GM12864 (cell line): ENCODE results near the gene WDR20.
A peak's percentile ranks its signal among the peaks of the same experiment; 100 is the strongest.

Experiments used
- DNase-seq: peaks from one replicate; pipeline ENCODE4 v3.0.0-alpha.2; 2011; ENCODE audit warnings: low read depth
- H3K4me3 ChIP-seq: 2 replicates; pipeline ENCODE4 v1.5.1; 2011; ENCODE audit warnings: mild to moderate bottlenecking, low read depth, low read length, control low read depth
- CTCF ChIP-seq: IDR thresholded peaks from 2 replicates; pipeline ENCODE4 v1.5.1; 2011; ENCODE audit warnings: low read depth, mild to moderate bottlenecking, moderate library complexity, low read length, control low read depth, inconsistent platforms; ENCODE audit errors: missing control alignments

Gene WDR20

GRCh38 chr14:102218688-102219087, 79.0 kb downstream of the WDR20 start:
- TF ChIP-seq CTCF = no peak
- DNase-seq = no peak
- H3K4me3 ChIP-seq = no peak overlapping the region

GRCh38 chr14:102219316-102219715, 79.6 kb downstream of the WDR20 start:
- TF ChIP-seq CTCF = no peak
- no peak for DNase-seq

GRCh38 chr14:102220031-102220430, 80.3 kb downstream of the WDR20 start:
- TF ChIP-seq CTCF = no peak
- no peak overlapping the region for H3K4me3 ChIP-seq

More at GRCh38 chr14:102219316-102219715, 79.6 kb downstream of the WDR20 start:
- H3K4me3 ChIP-seq = no peak overlapping the region

GRCh38 chr14:102221026-102221425, 81.3 kb downstream of the WDR20 start:
- H3K4me3 ChIP-seq = no peak overlapping the region
- no peak for TF ChIP-seq CTCF
- no peak for DNase-seq

More at GRCh38 chr14:102220031-102220430, 80.3 kb downstream of the WDR20 start:
- peak; percentile 13 for DNase-seq

GRCh38 chr14:102222009-102222575, 82.4 kb downstream of the WDR20 start:
- DNase-seq = no peak
- TF ChIP-seq CTCF = no peak
- no peak overlapping the region for H3K4me3 ChIP-seq

GRCh38 chr14:102222751-102223150, 83.1 kb downstream of the WDR20 start:
- no peak overlapping the region for H3K4me3 ChIP-seq
- no peak for DNase-seq
- TF ChIP-seq CTCF = no peak

- no peak for TF ChIP-seq CTCF
- no peak overlapping the region for H3K4me3 ChIP-seq
- DNase-seq = no peak
These were observed 84.0 kb downstream of the WDR20 start for GRCh38 chr14:102223682-102224081.
